ENCODE data around the gene IL1RL1. TPM values are rescaled to one million over a fixed set of nuclear protein-coding genes. Genes with fewer than 3 reads are reported as not detected.

Gene IL1RL1
- total RNA-seq, 1 experiment from 2014 or later = not detected

- TF ChIP-seq NR3C1 (CRISPR knock-in tag; conservative IDR thresholded peaks at IDR 0.05; ENCODE audit: low read depth) = no peak
- no peak for TF ChIP-seq ZBTB43 (CRISPR knock-in tag; IDR thresholded peaks at IDR 0.05)
- TF ChIP-seq TEAD1 (CRISPR knock-in tag; IDR thresholded peaks at IDR 0.05) = no peak
- TF ChIP-seq GABPB1 (CRISPR knock-in tag; IDR thresholded peaks at IDR 0.05) = no peak
- no peak for TF ChIP-seq JUN (CRISPR knock-in tag; IDR thresholded peaks at IDR 0.05)
- no peak for TF ChIP-seq TEAD4 (CRISPR knock-in tag; IDR thresholded peaks at IDR 0.05)
- no peak for TF ChIP-seq ZNF396 (CRISPR knock-in tag; IDR thresholded peaks at IDR 0.05; ENCODE audit: borderline replicate concordance)
Observed at GRCh38 chr2:102366406-102367112, 55.2 kb downstream of the IL1RL1 start (continued).

DNA sequence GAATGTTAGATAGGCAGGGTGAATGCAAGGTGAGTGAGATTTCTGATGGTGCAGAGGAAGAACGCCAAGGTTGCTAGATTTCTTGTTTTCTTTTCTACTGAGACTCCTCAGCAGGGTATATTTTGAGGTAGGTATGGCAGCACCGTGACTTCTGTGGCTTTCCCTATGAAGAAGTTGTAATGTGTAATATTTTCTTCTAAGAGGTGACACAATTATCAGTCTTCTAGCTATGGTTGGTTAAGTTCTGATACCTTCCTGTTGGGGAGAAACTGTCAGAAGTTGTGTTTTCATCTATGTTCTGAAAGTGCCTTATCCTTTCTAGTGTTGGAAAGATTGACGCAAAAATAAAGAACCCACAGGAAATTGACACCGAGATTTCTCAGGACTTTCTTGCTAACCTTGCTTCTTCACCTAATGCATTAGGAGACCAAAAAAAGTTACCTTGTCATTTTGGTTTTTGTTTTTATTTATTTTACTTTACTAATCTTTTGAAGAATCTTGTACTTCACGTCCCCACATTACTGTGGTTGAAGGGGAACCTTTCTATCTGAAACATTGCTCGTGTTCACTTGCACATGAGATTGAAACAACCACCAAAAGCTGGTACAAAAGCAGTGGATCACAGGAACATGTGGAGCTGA, 56.1 kb downstream of the IL1RL1 start:
- ChIA-PET POLR2A (no interaction called here), CTCF (no interaction called here)
- no peak for DNase-seq (ENCODE audit: low spot score)
- Mint-ChIP-seq H3K9me3 (peaks cover 52% of the 10 kb centered on the region), H3K27ac (no peak overlapping the region), H3K27me3 (ENCODE audit: low read depth) (peaks cover 12% of the 10 kb centered on the region), H3K36me3 (peaks cover 35% of the 10 kb centered on the region), H3K4me3 (no peak overlapping the region), H3K4me1 (no peaks in the 10 kb centered on the region)
- ATAC-seq = no peak
- TF ChIP-seq ZNF396 (CRISPR knock-in tag; IDR thresholded peaks at IDR 0.05; ENCODE audit: borderline replicate concordance) = no peak

GRCh38 chr2:102368461-102369109, 57.2 kb downstream of the IL1RL1 start:
- no peak for DNase-seq (ENCODE audit: low spot score)
- CTCF ChIA-PET = no interaction called here
- TF ChIP-seq ARID4B (CRISPR knock-in tag; IDR thresholded peaks at IDR 0.05; ENCODE audit: borderline replicate concordance) = no peak
- TF ChIP-seq ETV6 (CRISPR knock-in tag; IDR thresholded peaks at IDR 0.05) = no peak
- no peak for TF ChIP-seq MAX (CRISPR knock-in tag; IDR thresholded peaks at IDR 0.05)
- H3K36me3 Mint-ChIP-seq = peaks cover 36% of the 10 kb centered on the region
- POLR2A ChIA-PET = no interaction called here
- ATAC-seq = no peak
- peaks cover 12% of the 10 kb centered on the region for H3K27me3 Mint-ChIP-seq (ENCODE audit: low read depth)
- peaks cover 44% of the 10 kb centered on the region for H3K9me3 Mint-ChIP-seq
- no peak overlapping the region for H3K27ac Mint-ChIP-seq
- H3K4me1 Mint-ChIP-seq = no peaks in the 10 kb centered on the region
- H3K4me3 Mint-ChIP-seq = no peak overlapping the region

- ChIA-PET CTCF (no interaction called here), POLR2A (no interaction called here)
- Mint-ChIP-seq H3K36me3 (peaks cover 39% of the 10 kb centered on the region), H3K4me1 (no peaks in the 10 kb centered on the region), H3K27ac (no peak overlapping the region), H3K9me3 (peaks cover 45% of the 10 kb centered on the region), H3K4me3 (no peak overlapping the region), H3K27me3 (ENCODE audit: low read depth) (peaks cover 12% of the 10 kb centered on the region)
- DNase-seq (ENCODE audit: low spot score) (no peak), ATAC-seq (no peak)
- TF ChIP-seq NR3C1 (CRISPR knock-in tag; conservative IDR thresholded peaks at IDR 0.05; ENCODE audit: low read depth) (no peak), USF2 (CRISPR knock-in tag; IDR thresholded peaks at IDR 0.05) (no peak), ZBTB21 (CRISPR knock-in tag; IDR thresholded peaks at IDR 0.05; ENCODE audit: borderline replicate concordance) (no peak)
- TF ChIP-seq, protein P1, sequence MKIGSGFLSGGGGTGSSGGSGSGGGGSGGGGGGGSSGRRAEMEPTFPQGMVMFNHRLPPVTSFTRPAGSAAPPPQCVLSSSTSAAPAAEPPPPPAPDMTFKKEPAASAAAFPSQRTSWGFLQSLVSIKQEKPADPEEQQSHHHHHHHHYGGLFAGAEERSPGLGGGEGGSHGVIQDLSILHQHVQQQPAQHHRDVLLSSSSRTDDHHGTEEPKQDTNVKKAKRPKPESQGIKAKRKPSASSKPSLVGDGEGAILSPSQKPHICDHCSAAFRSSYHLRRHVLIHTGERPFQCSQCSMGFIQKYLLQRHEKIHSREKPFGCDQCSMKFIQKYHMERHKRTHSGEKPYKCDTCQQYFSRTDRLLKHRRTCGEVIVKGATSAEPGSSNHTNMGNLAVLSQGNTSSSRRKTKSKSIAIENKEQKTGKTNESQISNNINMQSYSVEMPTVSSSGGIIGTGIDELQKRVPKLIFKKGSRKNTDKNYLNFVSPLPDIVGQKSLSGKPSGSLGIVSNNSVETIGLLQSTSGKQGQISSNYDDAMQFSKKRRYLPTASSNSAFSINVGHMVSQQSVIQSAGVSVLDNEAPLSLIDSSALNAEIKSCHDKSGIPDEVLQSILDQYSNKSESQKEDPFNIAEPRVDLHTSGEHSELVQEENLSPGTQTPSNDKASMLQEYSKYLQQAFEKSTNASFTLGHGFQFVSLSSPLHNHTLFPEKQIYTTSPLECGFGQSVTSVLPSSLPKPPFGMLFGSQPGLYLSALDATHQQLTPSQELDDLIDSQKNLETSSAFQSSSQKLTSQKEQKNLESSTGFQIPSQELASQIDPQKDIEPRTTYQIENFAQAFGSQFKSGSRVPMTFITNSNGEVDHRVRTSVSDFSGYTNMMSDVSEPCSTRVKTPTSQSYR (CRISPR knock-in tag; IDR thresholded peaks at IDR 0.05) = no peak
Observed at GRCh38 chr2:102369866-102370265, 58.5 kb downstream of the IL1RL1 start.

Data from WTC11 (cell line).